CD4-positive, alpha-beta memory T cell (primary cell): ENCODE data around the gene CAPN10. TPM values are rescaled to one million over a fixed set of nuclear protein-coding genes. Genes with fewer than 3 reads are reported as not detected.

Experiments
- CTCF ChIA-PET: fragments of 350-600 bp; sonication (Branson Sonifier 250); formaldehyde crosslinking; loops from one replicate; lab custom pipeline; 2021; ENCODE audit warnings: inconsistent platforms; ENCODE audit not compliant: partially characterized antibody; lab: Charles Lee
- POLR2A ChIA-PET: fragments of 350-600 bp; sonication (Branson Sonifier 250); formaldehyde crosslinking; loops from one replicate; lab custom pipeline; 2021; ENCODE audit not compliant: partially characterized antibody; lab: Charles Lee
- DNase-seq, 5 donors: peaks; one replicate each; pipeline versions ENCODE4 v3.0.0 to v3.0.0-alpha.2; 2020 to 2022; ENCODE audit warnings: mixed read lengths in 1 of 5
- H3K27ac ChIP-seq: one replicate; pipeline ENCODE4 v1.7.0; 2013; ENCODE audit warnings: low read depth, low read length
- H3K27me3 ChIP-seq: 2 replicates; pipeline ENCODE4 v1.7.0; 2013; ENCODE audit warnings: mild to moderate bottlenecking, low read length, moderate library complexity; ENCODE audit not compliant: insufficient read depth
- H3K36me3 ChIP-seq: 2 replicates; pipeline ENCODE4 v1.7.0; 2013; ENCODE audit warnings: mild to moderate bottlenecking, low read length, moderate library complexity; ENCODE audit not compliant: insufficient read depth
- H3K4me1 ChIP-seq: 2 replicates; pipeline ENCODE4 v1.7.0; 2013; ENCODE audit warnings: mild to moderate bottlenecking, low read length, moderate library complexity; ENCODE audit not compliant: insufficient read depth
- H3K4me3 ChIP-seq, 2 donors: one replicate each; pipeline ENCODE4 v1.7.0; 2013; ENCODE audit warnings: low read length in 2 of 2, mild to moderate bottlenecking in 1 of 2
- H3K9me3 ChIP-seq, 2 donors: one replicate each; pipeline ENCODE4 v1.7.0; 2013; ENCODE audit warnings: low read length in 2 of 2, control low read depth in 1 of 2; ENCODE audit not compliant: control insufficient read depth in 1 of 2
- H3K27ac Mint-ChIP-seq, 7 donors: one replicate each; pipeline ENCODE4 v1.8.0; 2020 to 2021; ENCODE audit warnings: mixed read lengths in 7 of 7, mild to moderate bottlenecking in 6 of 7, inconsistent platforms in 3 of 7, moderate library complexity in 3 of 7
- H3K27me3 Mint-ChIP-seq, 2 donors: one replicate each; pipeline ENCODE4 v1.8.0; 2020 to 2021; ENCODE audit warnings: mixed read lengths in 2 of 2
- H3K36me3 Mint-ChIP-seq, 2 donors: one replicate each; pipeline ENCODE4 v1.8.0; 2020 to 2021; ENCODE audit warnings: mixed read lengths in 2 of 2, inconsistent platforms in 1 of 2, mild to moderate bottlenecking in 1 of 2
- H3K4me1 Mint-ChIP-seq, 4 donors: one replicate each; pipeline ENCODE4 v1.8.0; 2020 to 2021; ENCODE audit warnings: mixed read lengths in 4 of 4, mild to moderate bottlenecking in 1 of 4
- H3K4me3 Mint-ChIP-seq, 8 donors: one replicate each; pipeline ENCODE4 v1.8.0; 2020 to 2021; ENCODE audit warnings: mixed read lengths in 8 of 8, mild to moderate bottlenecking in 7 of 8, moderate library complexity in 6 of 8, inconsistent platforms in 3 of 8
- H3K9me3 Mint-ChIP-seq, 8 donors: one replicate each; pipeline ENCODE4 v1.8.0; 2020 to 2021; ENCODE audit warnings: mixed read lengths in 8 of 8, mild to moderate bottlenecking in 5 of 8, inconsistent platforms in 3 of 8, moderate library complexity in 1 of 8
- intact Hi-C: fragments of 100-400 bp; cut with micrococcal nuclease; formaldehyde crosslinking; loops from one replicate; pipeline ENCODE4 v1.15.1; 2023
- polyA plus RNA-seq, 2 donors: library from polyadenylated mRNA; unstranded; fragments of 300-500 nt; fragmentation: Illumina TruSeq; gene quantifications; one replicate each; pipeline ENCODE4 v1.2.3, GENCODE V29; 2021
- total RNA-seq, 2 experiments: library from RNA; stranded (reverse); gene quantifications; one replicate each; pipeline ENCODE4 v1.2.3, GENCODE V29; 2021

The CAPN10 gene
- total and polyA plus RNA-seq, 4 experiments from 2014 or later = 9.9 to 83.0 (median 49.7) TPM

GRCh38 chr2:240643093-240643810 is 56.7 kb downstream of the CAPN10 start:
- Histone ChIP-seq H3K4me3 (no peak overlapping the region), H3K36me3 (no peaks in the 10 kb centered on the region), H3K4me1 (peaks cover 11% of the 10 kb centered on the region), H3K9me3 (no peaks in the 10 kb centered on the region), H3K27ac (no peak overlapping the region), H3K27me3 (no peaks in the 10 kb centered on the region)
- no peak for DNase-seq
- H3K27ac Mint-ChIP-seq = peak overlapping the region in 1 of 7 donors; percentile 68
- peaks cover under 1 to 9% of the 10 kb centered on the region in 2 donors for H3K27me3 Mint-ChIP-seq
- H3K4me1 Mint-ChIP-seq = peaks cover 5 to 10% (median 9%) of the 10 kb centered on the region in 4 donors
- H3K4me3 Mint-ChIP-seq = no peak overlapping the region
- POLR2A ChIA-PET = no interaction called here
- CTCF ChIA-PET = interaction anchor here (1.5 kb wide), 1 partner anchor 129 kb away, joined by 4 read pairs; no protein-coding TSS in a partner anchor
- H3K9me3 Mint-ChIP-seq = no peaks in the 10 kb centered on the region
- no peaks in the 10 kb centered on the region for H3K36me3 Mint-ChIP-seq
- intact Hi-C loops = no loop called here

GRCh38 chr2:240643811-240644150 is 57.2 kb downstream of the CAPN10 start:
- H3K27ac ChIP-seq = no peak overlapping the region
- H3K4me3 ChIP-seq = no peak overlapping the region
- POLR2A ChIA-PET = no interaction called here
- no peaks in the 10 kb centered on the region for H3K9me3 ChIP-seq
- no peaks in the 10 kb centered on the region for H3K27me3 ChIP-seq
- peaks cover 11% of the 10 kb centered on the region for H3K4me1 ChIP-seq
- CTCF ChIA-PET = interaction anchor here (1.5 kb wide), 1 partner anchor 130 kb away, joined by 4 read pairs; no protein-coding TSS in a partner anchor
- no peak for DNase-seq
- Mint-ChIP-seq H3K27ac (peak overlapping the region in 2 of 7 donors; percentile 76 to 89), H3K4me3 (no peak overlapping the region), H3K9me3 (no peaks in the 10 kb centered on the region), H3K36me3 (no peaks in the 10 kb centered on the region), H3K4me1 (peaks cover 5 to 10% (median 9%) of the 10 kb centered on the region in 4 donors), H3K27me3 (peaks cover 2 to 14% of the 10 kb centered on the region in 2 donors)
- intact Hi-C loops = no loop called here
- no peaks in the 10 kb centered on the region for H3K36me3 ChIP-seq

DNA sequence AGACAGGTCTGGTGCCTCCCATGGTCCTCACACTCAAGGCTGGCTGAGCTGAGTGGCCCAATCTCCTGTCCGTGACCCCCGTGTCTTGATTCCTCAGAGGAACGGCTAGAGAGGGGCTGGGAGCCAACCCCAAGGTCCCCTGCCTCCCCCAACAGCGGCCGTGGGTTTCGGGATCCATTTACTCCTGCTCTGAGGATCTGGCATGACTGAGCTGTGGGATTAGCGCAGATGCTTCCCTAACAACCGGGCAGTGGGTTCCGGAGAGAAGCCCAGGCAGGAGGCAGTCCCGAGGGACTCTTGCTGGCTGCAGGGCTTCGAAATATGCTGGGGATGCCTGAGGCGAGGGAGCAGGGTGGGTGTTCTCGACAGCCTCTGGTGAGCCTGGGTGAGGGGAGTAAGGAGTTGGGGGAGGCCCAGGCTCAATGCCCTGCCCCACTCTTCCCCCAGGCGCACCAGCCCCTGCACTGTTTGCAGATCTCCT is 57.7 kb downstream of the CAPN10 start:
- Mint-ChIP-seq H3K36me3 (no peaks in the 10 kb centered on the region), H3K27me3 (peaks cover 2 to 15% of the 10 kb centered on the region in 2 donors), H3K4me1 (peaks cover 5 to 10% (median 9%) of the 10 kb centered on the region in 4 donors), H3K9me3 (no peaks in the 10 kb centered on the region), H3K4me3 (no peak overlapping the region), H3K27ac (peak overlapping the region in 2 of 7 donors; percentile 76 to 89)
- Histone ChIP-seq H3K27ac (no peak overlapping the region), H3K4me1 (peaks cover 11% of the 10 kb centered on the region), H3K36me3 (no peaks in the 10 kb centered on the region), H3K9me3 (no peaks in the 10 kb centered on the region), H3K27me3 (no peaks in the 10 kb centered on the region), H3K4me3 (no peak overlapping the region)
- intact Hi-C loops = no loop called here
- CTCF ChIA-PET = interaction anchor here (1.5 kb wide), 1 partner anchor 130 kb away, joined by 4 read pairs; no protein-coding TSS in a partner anchor
- DNase-seq = no peak
- POLR2A ChIA-PET = no interaction called here

GRCh38 chr2:240644859-240645301 is 58.3 kb downstream of the CAPN10 start:
- Histone ChIP-seq H3K27me3 (no peaks in the 10 kb centered on the region), H3K4me1 (peaks cover 11% of the 10 kb centered on the region), H3K4me3 (no peak overlapping the region), H3K9me3 (no peaks in the 10 kb centered on the region), H3K36me3 (no peaks in the 10 kb centered on the region), H3K27ac (no peak overlapping the region)
- POLR2A ChIA-PET = no interaction called here
- Mint-ChIP-seq H3K4me3 (no peak overlapping the region), H3K9me3 (no peaks in the 10 kb centered on the region), H3K27me3 (peaks cover 5 to 18% of the 10 kb centered on the region in 2 donors), H3K4me1 (peaks cover 5 to 10% (median 9%) of the 10 kb centered on the region in 4 donors), H3K36me3 (no peaks in the 10 kb centered on the region), H3K27ac (peak overlapping the region in 2 of 7 donors; percentile 17 to 42)
- intact Hi-C loops = no loop called here
- CTCF ChIA-PET = interaction anchor here (1.5 kb wide), 1 partner anchor 131 kb away, joined by 4 read pairs; no protein-coding TSS in a partner anchor
- DNase-seq = no peak

- Mint-ChIP-seq H3K9me3 (no peaks in the 10 kb centered on the region), H3K4me3 (no peak overlapping the region), H3K36me3 (no peaks in the 10 kb centered on the region), H3K27me3 (peaks cover 5 to 18% of the 10 kb centered on the region in 2 donors), H3K27ac (peak overlapping the region in 4 of 7 donors; percentile 13 to 95 (median 66)), H3K4me1 (peaks cover 5 to 10% (median 9%) of the 10 kb centered on the region in 4 donors)
- ChIA-PET CTCF (no interaction called here), POLR2A (no interaction called here)
- no peaks in the 10 kb centered on the region for H3K36me3 ChIP-seq
- intact Hi-C loops = no loop called here
- peaks cover 11% of the 10 kb centered on the region for H3K4me1 ChIP-seq
- peak overlapping the region in 1 of 2 donors; percentile 15 for H3K4me3 ChIP-seq
- no peak for DNase-seq
- no peak overlapping the region for H3K27ac ChIP-seq
- no peaks in the 10 kb centered on the region for H3K9me3 ChIP-seq
- no peaks in the 10 kb centered on the region for H3K27me3 ChIP-seq
Measured at GRCh38 chr2:240645346-240645745, 58.8 kb downstream of the CAPN10 start.

GRCh38 chr2:240645801-240646175 is 59.3 kb downstream of the CAPN10 start:
- Mint-ChIP-seq H3K27me3 (peaks cover 7 to 19% of the 10 kb centered on the region in 2 donors), H3K4me1 (peaks cover 5 to 10% (median 9%) of the 10 kb centered on the region in 4 donors), H3K36me3 (no peaks in the 10 kb centered on the region), H3K27ac (peak overlapping the region; percentile 64 to 95 (median 86)), H3K9me3 (no peaks in the 10 kb centered on the region), H3K4me3 (peak overlapping the region in 5 of 8 donors; percentile 29 to 81 (median 55))
- Histone ChIP-seq H3K4me3 (peak overlapping the region in 1 of 2 donors; percentile 15), H3K4me1 (peaks cover 11% of the 10 kb centered on the region), H3K27ac (no peak overlapping the region), H3K9me3 (no peaks in the 10 kb centered on the region), H3K27me3 (no peaks in the 10 kb centered on the region), H3K36me3 (no peaks in the 10 kb centered on the region)
- ChIA-PET POLR2A (interaction anchor here (1.0 kb wide), 1 partner anchor 60 kb away, joined by 3 read pairs; no protein-coding TSS in a partner anchor), CTCF (no interaction called here)
- intact Hi-C loops = no loop called here
- DNase-seq = no peak
